ENCODE results near the gene MOB2.

MOB2 gene

GRCh38 chr11:1518301-1518700 is 31.7 kb upstream of the MOB2 start:
- no peak overlapping the region for H3K4me3 ChIP-seq (ENCODE audit: low read length)
- TF ChIP-seq CTCF (conservative IDR thresholded peaks at IDR 0.05; ENCODE audit: low read length): no peak
- no peak for DNase-seq (ENCODE audit: low read depth)

GRCh38 chr11:1517117-1518005 is 30.8 kb upstream of the MOB2 start:
- no peak for DNase-seq (ENCODE audit: low read depth)
- no peak overlapping the region for H3K4me3 ChIP-seq (ENCODE audit: low read length)
- no peak for TF ChIP-seq CTCF (conservative IDR thresholded peaks at IDR 0.05; ENCODE audit: low read length)

GRCh38 chr11:1516273-1517067 is 29.9 kb upstream of the MOB2 start:
- DNase-seq (ENCODE audit: low read depth): peak; percentile 50
- no peak for TF ChIP-seq CTCF (conservative IDR thresholded peaks at IDR 0.05; ENCODE audit: low read length)
- H3K4me3 ChIP-seq (ENCODE audit: low read length): no peak overlapping the region

GRCh38 chr11:1515082-1516060 is 28.8 kb upstream of the MOB2 start:
- peak; percentile 81 for TF ChIP-seq CTCF (conservative IDR thresholded peaks at IDR 0.05; ENCODE audit: low read length)
- H3K4me3 ChIP-seq (ENCODE audit: low read length): no peak overlapping the region
- peak; percentile 43 for DNase-seq (ENCODE audit: low read depth)

- no peak for TF ChIP-seq CTCF (conservative IDR thresholded peaks at IDR 0.05; ENCODE audit: low read length)
- no peak for DNase-seq (ENCODE audit: low read depth)
- H3K4me3 ChIP-seq (ENCODE audit: low read length): no peak overlapping the region
Observed at GRCh38 chr11:1514336-1515061, 27.9 kb upstream of the MOB2 start.
